GM18520 (cell line): Measurements from ENCODE around the gene ANKRD17.
"Not testable (repeated sequence)": the region's sequence is repeated elsewhere in the genome, so short reads cannot be mapped to it uniquely, and the experiment has no call there.

Experiments used
- ATAC-seq: cut with Tn5 transposase; IDR thresholded peaks from one replicate; pipeline ENCODE4 v1.9.1; 2021; ENCODE audit not compliant: unreplicated experiment

The ANKRD17 gene

DNA sequence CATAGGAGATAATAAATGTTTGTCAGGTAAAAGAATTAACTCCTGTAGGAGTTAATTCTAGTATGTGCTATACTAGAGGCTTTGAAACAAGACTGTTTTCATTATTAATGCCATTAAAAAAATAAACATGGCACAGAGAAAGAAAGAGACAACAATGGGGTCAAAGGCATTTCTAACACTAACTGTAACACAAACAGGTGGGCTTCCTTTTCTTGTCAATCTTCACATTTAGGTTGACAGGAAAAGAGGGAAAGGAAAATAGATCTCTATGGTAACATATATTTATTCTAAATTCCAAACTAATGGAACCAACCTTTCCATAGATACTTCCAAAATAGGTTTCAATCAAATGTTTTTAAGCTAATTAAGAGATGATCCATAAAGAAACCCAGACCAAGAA lies 9.8 kb downstream of the ANKRD17 start:
- ATAC-seq = no peak

- no peak for ATAC-seq
Measured at GRCh38 chr4:73248416-73248815, 10.2 kb downstream of the ANKRD17 start.

DNA sequence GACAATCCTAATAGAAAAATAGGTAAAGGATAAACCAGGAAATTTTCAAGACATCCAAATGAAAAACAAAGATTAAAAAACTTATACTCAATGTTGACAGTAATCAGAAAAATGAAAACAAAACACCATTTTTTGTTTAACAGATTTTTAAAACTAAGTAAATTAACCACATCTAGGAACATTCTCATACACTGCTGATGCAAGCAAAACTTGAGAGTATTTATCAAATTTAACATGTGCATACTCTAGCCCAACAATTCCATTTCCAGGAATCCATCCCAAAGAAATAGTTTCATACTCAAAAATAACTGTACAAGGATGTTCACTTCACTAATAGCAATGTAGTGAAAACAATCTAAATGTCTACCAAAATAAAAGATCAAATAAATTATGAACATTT lies 11.5 kb downstream of the ANKRD17 start:
- no peak for ATAC-seq

DNA sequence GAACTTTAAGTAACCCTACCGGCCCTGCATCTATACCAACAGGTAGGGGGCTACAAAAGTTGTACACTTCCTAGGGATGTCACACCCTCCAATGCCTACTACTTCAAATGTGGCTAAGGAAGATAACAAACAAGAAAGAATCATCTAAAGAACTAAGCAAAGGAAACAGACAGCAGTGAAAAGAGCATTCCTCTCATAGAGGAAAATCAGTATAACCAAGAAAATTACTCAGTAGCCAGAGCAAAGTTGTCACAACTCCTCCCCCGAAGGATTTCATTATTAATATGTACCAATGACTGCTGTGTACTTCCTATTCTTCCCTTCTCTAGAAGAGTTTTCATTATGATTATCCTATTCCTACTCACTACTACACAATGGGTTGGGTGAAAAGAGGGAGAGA lies 12.6 kb downstream of the ANKRD17 start:
- ATAC-seq = no peak

DNA sequence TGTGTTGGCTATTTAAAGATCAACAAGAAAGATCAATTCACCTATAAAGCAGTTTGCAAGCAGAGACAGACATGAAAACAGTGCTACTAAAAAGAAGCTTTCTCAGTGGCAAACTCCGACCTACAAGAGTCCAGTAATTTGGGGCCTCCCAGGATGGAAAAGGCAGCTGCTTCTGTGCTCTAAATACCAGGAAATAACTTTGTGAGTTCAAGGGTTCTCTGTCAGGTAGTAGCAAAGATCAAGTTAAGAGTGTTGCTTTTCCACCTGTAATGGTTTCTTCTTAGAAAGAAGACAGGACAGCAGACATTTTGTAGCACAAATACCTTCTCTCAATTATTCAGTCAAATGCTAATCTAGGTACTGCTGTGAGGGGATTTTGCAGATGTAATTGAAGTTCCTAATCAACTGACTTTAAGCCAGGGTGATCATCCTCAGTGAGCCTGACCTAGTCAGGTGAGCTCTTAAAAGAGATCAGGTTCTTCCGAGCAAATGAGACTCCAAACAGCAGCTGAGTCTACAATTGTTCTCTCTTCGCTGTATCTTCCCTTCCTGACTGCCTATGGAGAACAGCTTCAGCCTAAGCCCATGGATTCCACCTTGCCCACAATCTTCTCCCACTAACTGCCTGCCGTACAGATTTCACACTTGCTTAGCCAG lies 13.5 kb downstream of the ANKRD17 start:
- no peak for ATAC-seq

GRCh38 chr4:73237044-73237443 lies 21.6 kb downstream of the ANKRD17 start:
- ATAC-seq = no peak

DNA sequence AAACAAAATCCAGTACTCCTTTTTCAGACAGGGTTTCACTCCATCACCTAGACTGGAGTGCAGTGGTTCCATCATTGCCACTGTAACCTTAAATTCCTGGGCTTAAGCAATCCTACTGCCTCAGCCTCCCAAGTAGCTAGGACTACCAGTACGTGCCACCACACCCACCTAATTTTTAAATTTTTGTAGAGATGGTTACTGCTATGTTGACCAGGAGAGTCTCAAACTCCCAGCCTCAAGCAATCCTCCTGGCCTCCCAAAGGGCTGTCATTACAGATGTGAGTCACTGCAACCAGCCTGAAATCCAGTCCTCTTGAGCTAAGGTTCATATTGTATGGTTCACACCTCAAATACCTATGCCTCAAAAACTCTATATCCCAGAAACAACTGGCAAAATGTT lies 22.4 kb downstream of the ANKRD17 start:
- no peak for ATAC-seq

DNA sequence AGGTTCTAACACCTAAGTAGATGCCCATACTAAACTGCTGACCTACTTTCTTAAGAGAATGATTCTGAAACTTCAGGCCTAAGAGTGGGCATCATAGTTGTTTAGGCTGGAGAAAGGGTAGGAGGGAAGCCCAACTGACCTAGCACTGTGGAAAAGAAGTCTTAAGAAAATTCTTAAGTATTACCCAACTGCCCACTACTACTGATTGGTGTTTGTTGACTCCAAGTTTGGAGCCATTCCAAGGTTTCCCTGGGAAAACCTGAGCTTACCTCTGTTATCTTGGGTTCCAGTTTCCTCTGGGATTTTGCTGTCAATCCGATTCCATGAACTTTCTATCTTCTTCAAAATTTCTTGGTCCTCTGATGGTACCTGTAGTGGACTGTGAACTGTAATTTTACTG lies 23.9 kb downstream of the ANKRD17 start:
- no peak for ATAC-seq

GRCh38 chr4:73231518-73232487 lies 26.8 kb downstream of the ANKRD17 start:
- no peak for ATAC-seq

GRCh38 chr4:73230865-73231517 lies 27.6 kb downstream of the ANKRD17 start:
- no peak for ATAC-seq

DNA sequence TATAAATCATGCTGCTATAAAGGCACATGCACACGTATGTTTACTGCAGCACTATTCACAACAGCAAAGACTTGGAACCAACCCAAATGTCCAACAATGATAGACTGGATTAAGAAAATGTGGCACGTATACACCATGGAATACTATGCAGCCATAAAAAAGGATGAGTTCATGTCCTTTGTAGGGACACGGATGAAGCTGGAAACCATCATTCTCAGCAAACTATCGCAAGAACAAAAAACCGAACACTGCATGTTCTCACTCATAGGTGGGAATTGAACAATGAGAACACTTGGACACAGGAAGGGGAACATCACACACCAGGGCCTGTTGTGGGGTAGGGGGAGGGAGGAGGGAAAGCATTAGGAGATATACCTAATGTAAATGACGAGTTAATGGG lies 29.8 kb downstream of the ANKRD17 start:
- ATAC-seq = not testable (repeated sequence)

DNA sequence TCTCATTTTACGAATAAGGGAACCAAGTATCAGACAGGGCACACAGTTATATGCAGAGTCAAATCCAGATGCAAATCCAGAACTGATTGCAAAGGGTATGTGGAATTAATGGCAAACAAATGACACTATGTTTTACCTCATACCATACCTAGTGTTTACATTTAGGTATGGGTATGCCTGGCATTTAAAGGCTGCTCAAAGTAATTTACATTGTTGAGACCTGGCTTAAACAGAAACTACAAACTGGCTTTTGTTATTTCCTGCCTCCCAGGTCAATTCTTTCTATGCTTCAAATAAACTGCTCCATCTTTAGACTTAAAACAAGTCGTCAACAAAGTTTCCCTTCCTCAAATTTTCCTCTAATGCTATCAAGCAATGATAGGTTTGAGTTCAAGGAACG lies 33.7 kb downstream of the ANKRD17 start:
- no peak for ATAC-seq

GRCh38 chr4:73223258-73223650 lies 35.3 kb downstream of the ANKRD17 start:
- no peak for ATAC-seq

GRCh38 chr4:73222466-73223257 lies 35.9 kb downstream of the ANKRD17 start:
- peak; percentile 98 for ATAC-seq

- ATAC-seq = no peak
Measured at GRCh38 chr4:73221734-73222133, 36.9 kb downstream of the ANKRD17 start.

DNA sequence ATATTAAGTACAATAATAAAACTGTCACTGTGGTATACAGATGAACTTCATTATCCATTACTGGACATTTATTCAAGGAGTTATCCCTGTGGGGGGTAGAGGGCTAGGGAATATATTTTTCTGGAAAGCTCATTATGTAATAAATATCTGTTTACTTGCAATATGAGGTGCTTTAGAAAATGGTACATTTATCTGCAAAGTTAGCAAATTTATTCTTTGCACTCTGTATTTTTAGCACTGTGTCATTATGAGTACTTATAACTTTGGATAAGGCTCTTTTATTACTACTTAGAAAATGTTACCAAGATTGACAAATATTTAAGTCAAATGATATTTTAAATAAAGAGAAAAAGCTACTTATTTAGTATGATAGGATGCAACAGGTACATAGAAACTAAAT lies 37.8 kb downstream of the ANKRD17 start:
- no peak for ATAC-seq

- ATAC-seq = no peak
Measured at GRCh38 chr4:73213916-73214653, 44.5 kb downstream of the ANKRD17 start.

- no peak for ATAC-seq
Measured at GRCh38 chr4:73212982-73213730, 45.4 kb downstream of the ANKRD17 start.

DNA sequence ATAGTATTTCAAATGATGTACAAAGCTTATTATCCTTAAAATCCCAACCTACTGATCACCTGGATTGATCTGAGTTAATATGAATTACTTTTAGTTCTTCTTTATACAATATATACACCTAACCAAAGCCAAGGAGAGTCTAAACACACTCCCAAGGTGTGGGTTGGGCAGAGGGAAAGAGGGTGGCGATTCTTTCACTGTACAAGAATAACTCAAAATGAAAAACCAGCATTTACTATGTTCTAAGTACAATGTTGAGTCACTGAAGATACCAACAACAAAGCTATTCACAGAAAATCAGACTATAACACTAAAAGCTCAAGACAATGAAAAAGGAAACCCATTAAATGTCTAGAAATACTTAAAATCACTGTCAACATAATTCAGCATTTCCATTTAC lies 46.6 kb downstream of the ANKRD17 start:
- no peak for ATAC-seq

DNA sequence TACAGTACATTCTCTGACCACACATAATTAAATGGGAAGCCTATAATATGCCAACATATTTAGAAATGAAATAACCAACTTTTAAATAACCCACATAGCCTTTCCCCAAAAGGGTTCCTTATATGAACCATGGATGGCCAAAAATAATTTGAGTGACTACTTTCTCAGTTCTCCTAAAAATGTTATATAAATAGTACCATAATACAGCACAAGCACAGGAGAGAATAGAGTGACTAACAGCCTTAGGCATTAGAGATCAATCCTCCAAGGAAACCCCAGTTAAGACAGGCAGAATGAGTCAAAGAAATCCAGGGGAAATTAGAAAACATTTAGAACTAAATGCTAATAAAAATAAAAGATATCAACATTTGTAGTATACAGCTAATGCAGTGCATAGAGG lies 50.2 kb downstream of the ANKRD17 start:
- no peak for ATAC-seq
